Activated naive CD8-positive, alpha-beta T cell treated with anti-CD3 and anti-CD28 coated beads, Interleukin-2, amount 10 ng/mL, durations not matched to agents 7 days and 5 days (primary cell): ENCODE results near the gene PIGX. TPM values are rescaled to one million over a fixed set of nuclear protein-coding genes. Genes with fewer than 3 reads are reported as not detected.
A peak's percentile ranks its signal among the peaks of the same experiment; 100 is the strongest.

Source experiments
- ATAC-seq: fragments of 150-1000 bp; cut with Tn5 transposase; one replicate; pipeline ENCODE4 v1.10.0; 2021; ENCODE audit warnings: low read depth, moderate library complexity
- POLR2A ChIA-PET: fragments of 350-600 bp; sonication (Branson Sonifier 250); formaldehyde crosslinking; loops from one replicate; lab custom pipeline; 2021; ENCODE audit warnings: antibody characterized with exemption; lab: Charles Lee
- DNase-seq: peaks from one replicate; pipeline ENCODE4 v3.0.0; 2021
- H3K27ac Mint-ChIP-seq: one replicate; pipeline ENCODE4 v1.8.0; 2022; ENCODE audit warnings: mild to moderate bottlenecking, mixed read lengths
- H3K27me3 Mint-ChIP-seq: one replicate; pipeline ENCODE4 v1.8.0; 2022; ENCODE audit warnings: mild to moderate bottlenecking, moderate library complexity, mixed read lengths
- H3K36me3 Mint-ChIP-seq: one replicate; pipeline ENCODE4 v1.8.0; 2021; ENCODE audit warnings: mild to moderate bottlenecking, mixed read lengths
- H3K4me1 Mint-ChIP-seq: one replicate; pipeline ENCODE4 v1.8.0; 2021; ENCODE audit warnings: mixed read lengths
- H3K4me3 Mint-ChIP-seq: one replicate; pipeline ENCODE4 v1.8.0; 2022; ENCODE audit warnings: mild to moderate bottlenecking, moderate library complexity, mixed read lengths
- H3K9me3 Mint-ChIP-seq: one replicate; pipeline ENCODE4 v1.8.0; 2021; ENCODE audit warnings: mixed read lengths
- total RNA-seq, 2 experiments: library from RNA; stranded (reverse); gene quantifications; one replicate each; pipeline ENCODE4 v1.2.3, GENCODE V29; 2021

Gene PIGX
- total RNA-seq, 2 experiments from 2014 or later = 32.6 to 33.5 TPM

DNA sequence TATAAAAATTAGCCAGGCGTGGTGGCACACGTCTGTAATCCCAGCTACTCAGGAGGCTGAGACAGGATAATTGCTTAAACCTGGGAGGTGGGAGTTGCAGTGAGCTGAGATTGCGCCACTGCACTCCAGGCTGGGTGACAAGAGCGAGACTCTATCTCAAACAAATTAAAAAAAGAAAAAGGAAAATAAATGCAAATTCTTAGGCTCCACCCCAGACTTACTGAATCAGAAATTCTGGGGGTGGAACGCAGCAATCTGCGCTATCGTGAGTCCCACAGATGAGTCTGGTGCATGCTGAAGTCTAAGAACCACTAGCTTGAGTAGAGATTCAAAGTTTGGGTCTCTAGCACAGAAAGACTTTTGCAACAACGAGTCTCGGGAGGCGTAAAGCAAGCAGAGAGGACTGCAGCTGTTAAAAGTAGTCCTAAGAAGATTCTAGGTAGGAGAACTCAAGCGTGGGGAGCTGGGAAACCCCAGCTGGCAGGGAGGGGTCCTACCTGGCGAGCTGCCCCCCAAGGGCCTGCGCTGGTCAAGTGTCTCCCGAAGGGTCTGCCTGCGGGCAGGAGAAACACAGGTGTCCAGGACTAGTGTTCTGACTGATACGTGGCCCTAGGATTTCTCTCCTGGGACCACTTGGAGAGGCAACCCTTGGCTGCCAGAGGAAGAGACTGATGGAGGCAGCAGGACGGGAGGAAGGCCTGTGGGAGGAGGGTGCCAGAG, 22.1 kb upstream of the PIGX start:
- POLR2A ChIA-PET = no interaction called here
- DNase-seq (no peak), ATAC-seq (no peak)
- Mint-ChIP-seq H3K27ac (no peak overlapping the region), H3K27me3 (no peaks in the 10 kb centered on the region), H3K9me3 (no peaks in the 10 kb centered on the region), H3K4me3 (no peak overlapping the region), H3K36me3 (no peaks in the 10 kb centered on the region), H3K4me1 (peaks cover 10% of the 10 kb centered on the region)

DNA sequence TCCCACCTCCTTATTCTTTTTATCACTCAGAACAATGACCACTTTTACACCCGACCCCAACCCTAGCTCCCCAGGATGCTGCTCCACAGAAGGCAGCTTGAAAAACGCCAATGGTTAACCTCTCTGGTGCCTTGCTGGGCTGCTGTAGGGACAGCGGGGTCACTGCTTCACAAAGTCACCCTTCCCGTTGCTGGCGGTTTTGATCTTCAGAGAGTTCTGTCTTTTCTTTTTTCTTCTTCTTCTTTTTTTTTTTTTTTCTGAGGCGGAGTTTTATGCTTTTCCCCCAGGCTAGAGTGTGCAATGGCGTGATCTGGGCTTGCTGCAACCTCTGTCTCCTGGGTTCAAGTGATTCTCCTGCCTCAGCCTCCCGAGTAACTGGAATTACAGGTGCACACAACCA, 20.8 kb upstream of the PIGX start:
- POLR2A ChIA-PET = no interaction called here
- H3K27me3 Mint-ChIP-seq = no peaks in the 10 kb centered on the region
- no peak for DNase-seq
- no peak for ATAC-seq
- H3K4me1 Mint-ChIP-seq = peaks cover 6% of the 10 kb centered on the region
- no peak overlapping the region for H3K4me3 Mint-ChIP-seq
- no peaks in the 10 kb centered on the region for H3K36me3 Mint-ChIP-seq
- no peaks in the 10 kb centered on the region for H3K9me3 Mint-ChIP-seq
- H3K27ac Mint-ChIP-seq = no peak overlapping the region

DNA sequence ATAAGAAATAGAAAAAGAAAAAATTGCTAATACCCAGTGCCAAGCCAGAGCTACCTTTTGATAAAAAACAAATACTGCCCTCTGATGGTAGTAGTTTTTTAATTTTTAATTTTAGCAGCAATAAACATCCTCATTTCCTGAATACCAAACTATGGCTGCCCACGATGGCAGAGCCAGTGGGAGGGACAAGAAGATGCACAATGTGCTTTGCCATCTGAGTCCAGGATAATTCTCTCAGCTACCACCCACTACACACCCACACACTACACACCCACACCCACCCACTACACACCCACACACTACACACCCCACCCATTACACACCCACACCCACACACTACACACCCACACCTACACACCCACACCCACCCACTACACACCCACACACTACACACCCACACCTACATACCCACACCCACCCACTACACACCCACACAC, 18.0 kb upstream of the PIGX start:
- Mint-ChIP-seq H3K4me1 (peaks cover 2% of the 10 kb centered on the region), H3K4me3 (no peak overlapping the region), H3K27ac (peak overlapping the region; percentile 60), H3K9me3 (no peaks in the 10 kb centered on the region), H3K36me3 (no peaks in the 10 kb centered on the region), H3K27me3 (no peaks in the 10 kb centered on the region)
- ATAC-seq (peak; percentile 76), DNase-seq (no peak)
- POLR2A ChIA-PET = no interaction called here

DNA sequence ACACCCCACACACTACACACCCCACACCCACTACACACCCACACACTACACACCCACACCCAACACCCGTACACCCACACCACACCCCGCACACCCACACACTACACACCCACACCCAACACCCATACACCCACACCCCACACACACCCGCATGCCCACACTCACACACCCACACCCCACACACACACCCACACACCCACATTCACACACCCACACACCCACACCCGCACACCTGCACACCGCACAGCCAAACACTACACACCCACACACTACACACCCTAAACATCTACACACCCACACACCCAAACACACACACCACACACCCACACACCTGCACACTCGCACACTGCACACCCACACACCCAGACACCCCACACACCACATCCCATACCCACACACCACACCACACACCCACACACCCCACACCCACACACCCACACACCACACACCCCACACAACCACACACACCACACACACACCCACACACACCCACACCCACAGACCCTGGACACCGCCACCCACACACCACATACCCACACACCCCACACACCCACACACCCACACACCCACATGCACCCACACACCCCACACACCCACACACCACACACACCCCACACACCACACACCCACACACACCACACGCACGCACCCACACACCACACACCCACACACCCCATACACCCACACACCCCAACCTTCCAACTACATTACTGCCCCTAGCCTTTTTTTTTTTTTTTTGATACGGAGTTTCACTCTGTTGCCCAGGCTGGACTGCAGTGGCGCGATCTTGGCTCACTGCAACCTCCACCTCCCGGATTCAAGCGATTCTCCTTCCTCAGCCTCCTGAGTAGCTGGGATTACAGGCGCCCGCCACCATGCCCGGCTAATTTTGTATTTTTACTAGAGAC, 17.0 kb upstream of the PIGX start:
- ATAC-seq = no peak
- POLR2A ChIA-PET = interaction anchor here (0.6 kb wide), 1 partner anchor 577 kb away, joined by 3 read pairs; no protein-coding TSS in a partner anchor
- no peaks in the 10 kb centered on the region for H3K9me3 Mint-ChIP-seq
- H3K4me1 Mint-ChIP-seq = peaks cover 2% of the 10 kb centered on the region
- no peak for DNase-seq
- H3K27ac Mint-ChIP-seq = peak overlapping the region; percentile 48
- no peak overlapping the region for H3K4me3 Mint-ChIP-seq
- H3K36me3 Mint-ChIP-seq = no peaks in the 10 kb centered on the region
- H3K27me3 Mint-ChIP-seq = no peaks in the 10 kb centered on the region

DNA sequence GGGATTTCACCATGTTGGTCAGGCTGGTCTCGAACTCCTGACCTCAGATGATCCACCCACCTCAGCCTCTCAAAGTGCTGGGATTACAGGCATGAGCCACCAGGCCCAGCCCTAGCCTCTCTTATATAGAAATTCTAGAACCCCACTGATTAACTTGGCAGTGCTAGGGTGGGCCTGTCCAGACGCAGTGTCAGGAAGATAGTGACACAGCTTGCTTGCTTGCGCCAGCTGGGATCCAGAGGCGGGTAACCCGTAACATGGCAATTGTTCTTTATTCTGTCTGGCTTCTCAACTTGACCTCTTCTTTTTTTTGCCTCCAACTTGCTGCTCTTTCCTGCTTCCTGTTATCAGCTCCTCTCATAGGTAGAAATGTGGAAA, 16.3 kb upstream of the PIGX start:
- no peak for DNase-seq
- Mint-ChIP-seq H3K9me3 (no peaks in the 10 kb centered on the region), H3K4me1 (peaks cover 2% of the 10 kb centered on the region), H3K36me3 (no peaks in the 10 kb centered on the region), H3K27ac (peak overlapping the region; percentile 48), H3K27me3 (no peaks in the 10 kb centered on the region), H3K4me3 (no peak overlapping the region)
- POLR2A ChIA-PET = interaction anchor here (0.6 kb wide), 1 partner anchor 578 kb away, joined by 3 read pairs; no protein-coding TSS in a partner anchor
- ATAC-seq = no peak

DNA sequence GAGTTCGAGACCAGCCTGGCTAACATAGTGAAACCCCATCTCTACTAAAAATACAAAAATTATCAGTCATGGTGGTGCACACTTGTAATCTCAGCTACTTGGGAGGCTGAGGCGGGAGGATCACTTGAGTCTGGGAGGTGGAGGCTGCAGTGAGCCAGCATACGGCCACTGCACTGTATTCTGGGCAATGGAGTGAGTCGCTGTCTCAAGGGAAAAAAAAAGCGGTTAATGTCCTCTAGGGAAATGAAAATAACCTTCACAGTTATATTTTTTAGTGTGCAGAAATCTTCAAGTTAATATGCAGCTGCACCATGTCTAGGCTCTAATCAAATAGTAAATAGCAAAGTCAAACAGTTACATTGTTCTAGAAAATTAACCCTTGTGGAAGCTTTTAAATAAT, 14.9 kb upstream of the PIGX start:
- DNase-seq (no peak), ATAC-seq (no peak)
- Mint-ChIP-seq H3K36me3 (no peaks in the 10 kb centered on the region), H3K27ac (no peak overlapping the region), H3K27me3 (no peaks in the 10 kb centered on the region), H3K4me1 (peaks cover 2% of the 10 kb centered on the region), H3K9me3 (no peaks in the 10 kb centered on the region), H3K4me3 (no peak overlapping the region)
- POLR2A ChIA-PET = interaction anchor here (1.0 kb wide), 1 partner anchor 15 kb away, joined by 3 read pairs; the partner anchor contains the start of genes CEP19 and PIGX

DNA sequence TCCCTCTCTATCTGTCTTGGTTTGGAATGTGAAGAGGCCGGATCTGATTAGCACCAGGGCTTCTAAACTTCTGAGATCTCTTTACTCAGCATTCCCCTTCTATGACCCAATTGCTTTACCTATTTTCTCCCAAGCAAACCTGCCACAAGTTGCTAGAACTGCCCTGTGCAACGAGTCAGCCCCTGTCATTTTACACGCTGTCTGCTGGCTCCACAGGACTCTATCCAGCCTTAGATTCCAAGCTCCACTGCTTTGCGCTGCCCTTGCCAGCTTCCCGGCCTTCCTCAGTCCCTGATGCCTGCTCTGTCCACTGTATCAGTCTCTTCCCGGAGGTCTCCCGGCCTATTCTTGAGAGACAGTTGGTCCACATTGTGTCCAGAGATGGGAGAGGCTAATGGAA, 12.4 kb upstream of the PIGX start:
- no peaks in the 10 kb centered on the region for H3K27me3 Mint-ChIP-seq
- H3K36me3 Mint-ChIP-seq = no peaks in the 10 kb centered on the region
- no peaks in the 10 kb centered on the region for H3K4me1 Mint-ChIP-seq
- no peak for ATAC-seq
- H3K4me3 Mint-ChIP-seq = no peak overlapping the region
- POLR2A ChIA-PET = no interaction called here
- no peak for DNase-seq
- H3K9me3 Mint-ChIP-seq = no peaks in the 10 kb centered on the region
- H3K27ac Mint-ChIP-seq = no peak overlapping the region

DNA sequence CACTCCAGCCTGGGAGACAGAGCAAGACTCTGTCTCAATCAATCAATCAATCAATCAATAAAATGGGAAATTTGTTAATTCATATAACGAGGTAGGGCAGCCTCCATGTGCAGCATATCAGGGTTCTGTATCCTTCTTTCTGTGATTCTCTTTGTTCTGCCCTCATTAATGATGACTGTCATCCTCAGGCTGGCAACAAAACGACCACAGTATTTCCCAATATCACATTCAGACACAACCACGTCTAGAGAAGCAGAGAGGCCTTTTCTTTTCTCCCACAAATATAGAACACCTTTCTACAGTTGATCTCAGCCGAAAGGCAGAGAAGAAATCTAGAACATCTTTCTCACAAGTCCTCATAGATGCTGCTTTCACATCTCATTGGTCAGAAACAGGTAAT, 11.4 kb upstream of the PIGX start:
- no peaks in the 10 kb centered on the region for H3K36me3 Mint-ChIP-seq
- POLR2A ChIA-PET = no interaction called here
- ATAC-seq (no peak), DNase-seq (no peak)
- H3K27me3 Mint-ChIP-seq = no peaks in the 10 kb centered on the region
- H3K9me3 Mint-ChIP-seq = no peaks in the 10 kb centered on the region
- no peak overlapping the region for H3K27ac Mint-ChIP-seq
- H3K4me3 Mint-ChIP-seq = no peak overlapping the region
- H3K4me1 Mint-ChIP-seq = no peaks in the 10 kb centered on the region

DNA sequence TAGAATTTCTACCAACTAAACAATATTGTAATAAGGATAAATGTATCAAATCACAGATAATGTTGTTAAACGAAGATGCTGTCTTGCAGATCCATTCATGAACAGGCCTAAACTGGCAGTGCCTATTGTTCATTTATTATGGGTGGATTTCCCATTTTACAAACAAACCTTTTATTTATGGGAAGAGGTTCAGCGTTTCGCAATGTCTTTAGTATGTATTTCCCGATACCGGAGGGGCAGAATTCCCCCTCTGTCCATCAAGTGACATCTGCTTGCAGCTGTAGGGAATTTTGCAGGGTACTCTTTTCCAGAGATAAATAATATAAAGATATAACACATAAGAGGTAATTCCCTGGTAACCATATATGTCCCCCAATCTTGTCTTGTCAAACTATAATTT, 5.8 kb upstream of the PIGX start:
- Mint-ChIP-seq H3K4me3 (no peak overlapping the region), H3K27me3 (no peaks in the 10 kb centered on the region), H3K27ac (no peak overlapping the region), H3K9me3 (no peaks in the 10 kb centered on the region), H3K36me3 (no peaks in the 10 kb centered on the region), H3K4me1 (peaks cover 4% of the 10 kb centered on the region)
- no peak for ATAC-seq
- POLR2A ChIA-PET = interaction anchor here (0.7 kb wide), 1 partner anchor 297 kb away, joined by 3 read pairs; no protein-coding TSS in a partner anchor
- no peak for DNase-seq

DNA sequence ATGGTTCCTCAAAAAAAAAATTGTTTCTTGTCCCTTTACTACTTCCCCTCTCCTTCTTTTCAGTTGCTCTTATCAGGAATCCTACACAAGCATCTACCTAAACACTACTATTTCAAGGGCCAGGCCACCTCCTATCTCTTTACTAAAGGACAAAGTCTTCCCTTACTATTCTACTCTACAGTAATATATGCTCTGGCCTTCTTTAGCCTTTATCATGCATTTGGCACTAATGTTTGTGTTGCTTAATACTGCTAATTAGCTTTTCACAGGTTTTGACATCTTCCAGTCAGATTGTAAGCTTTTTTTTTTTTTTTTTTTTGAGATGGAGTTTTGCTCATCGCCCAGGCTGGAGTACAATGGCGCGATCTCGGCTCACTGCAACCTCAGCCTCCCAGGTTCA, 5.4 kb upstream of the PIGX start:
- POLR2A ChIA-PET = no interaction called here
- no peaks in the 10 kb centered on the region for H3K27me3 Mint-ChIP-seq
- ATAC-seq (no peak), DNase-seq (no peak)
- H3K4me3 Mint-ChIP-seq = no peak overlapping the region
- H3K4me1 Mint-ChIP-seq = peaks cover 8% of the 10 kb centered on the region
- H3K9me3 Mint-ChIP-seq = no peaks in the 10 kb centered on the region
- H3K36me3 Mint-ChIP-seq = no peaks in the 10 kb centered on the region
- no peak overlapping the region for H3K27ac Mint-ChIP-seq

DNA sequence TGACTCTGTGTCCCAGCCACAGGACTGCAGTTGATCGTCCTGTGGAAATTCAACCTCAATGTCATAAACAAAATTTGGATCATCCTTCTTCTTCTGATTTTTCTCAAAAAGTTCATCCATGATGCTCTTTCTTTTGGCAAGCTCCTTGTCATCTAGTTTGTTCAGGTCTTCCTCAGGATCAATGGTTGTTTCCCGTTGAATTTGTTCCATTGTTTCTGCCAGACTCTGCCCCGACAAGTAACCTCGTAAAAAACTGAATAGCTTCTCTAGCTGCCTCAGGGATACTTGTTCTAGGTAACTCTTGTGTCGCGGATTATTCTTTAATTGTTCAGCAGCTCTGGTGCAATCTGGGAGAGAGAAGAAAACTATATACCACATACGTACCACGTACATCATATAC, 4.6 kb upstream of the PIGX start:
- Mint-ChIP-seq H3K27ac (no peak overlapping the region), H3K4me3 (no peak overlapping the region), H3K27me3 (no peaks in the 10 kb centered on the region), H3K4me1 (peaks cover 9% of the 10 kb centered on the region), H3K36me3 (no peaks in the 10 kb centered on the region), H3K9me3 (no peaks in the 10 kb centered on the region)
- no peak for DNase-seq
- POLR2A ChIA-PET = no interaction called here
- ATAC-seq = no peak

DNA sequence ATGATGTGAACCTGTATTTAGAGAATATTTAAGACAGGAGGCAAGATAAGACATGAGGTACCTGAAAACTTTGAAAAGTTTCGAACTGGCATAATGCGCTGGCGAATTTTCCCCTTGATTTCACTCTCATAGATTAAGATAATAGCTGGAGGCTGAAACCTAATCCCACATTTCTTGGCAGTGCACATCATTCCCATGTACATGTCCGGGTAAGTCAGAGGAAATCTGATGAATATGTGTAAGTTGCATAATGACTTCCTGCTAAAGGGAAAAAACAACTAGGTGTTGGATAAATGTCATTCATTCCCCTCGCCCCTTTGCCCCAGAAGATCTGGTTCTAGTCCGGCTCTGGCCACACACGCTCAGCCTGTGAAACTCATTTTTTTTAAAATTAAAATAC, 3.7 kb upstream of the PIGX start:
- Mint-ChIP-seq H3K27ac (no peak overlapping the region), H3K27me3 (no peaks in the 10 kb centered on the region), H3K4me1 (peaks cover 15% of the 10 kb centered on the region), H3K9me3 (no peaks in the 10 kb centered on the region), H3K36me3 (peaks cover 3% of the 10 kb centered on the region), H3K4me3 (no peak overlapping the region)
- DNase-seq = no peak
- POLR2A ChIA-PET = no interaction called here
- no peak for ATAC-seq

DNA sequence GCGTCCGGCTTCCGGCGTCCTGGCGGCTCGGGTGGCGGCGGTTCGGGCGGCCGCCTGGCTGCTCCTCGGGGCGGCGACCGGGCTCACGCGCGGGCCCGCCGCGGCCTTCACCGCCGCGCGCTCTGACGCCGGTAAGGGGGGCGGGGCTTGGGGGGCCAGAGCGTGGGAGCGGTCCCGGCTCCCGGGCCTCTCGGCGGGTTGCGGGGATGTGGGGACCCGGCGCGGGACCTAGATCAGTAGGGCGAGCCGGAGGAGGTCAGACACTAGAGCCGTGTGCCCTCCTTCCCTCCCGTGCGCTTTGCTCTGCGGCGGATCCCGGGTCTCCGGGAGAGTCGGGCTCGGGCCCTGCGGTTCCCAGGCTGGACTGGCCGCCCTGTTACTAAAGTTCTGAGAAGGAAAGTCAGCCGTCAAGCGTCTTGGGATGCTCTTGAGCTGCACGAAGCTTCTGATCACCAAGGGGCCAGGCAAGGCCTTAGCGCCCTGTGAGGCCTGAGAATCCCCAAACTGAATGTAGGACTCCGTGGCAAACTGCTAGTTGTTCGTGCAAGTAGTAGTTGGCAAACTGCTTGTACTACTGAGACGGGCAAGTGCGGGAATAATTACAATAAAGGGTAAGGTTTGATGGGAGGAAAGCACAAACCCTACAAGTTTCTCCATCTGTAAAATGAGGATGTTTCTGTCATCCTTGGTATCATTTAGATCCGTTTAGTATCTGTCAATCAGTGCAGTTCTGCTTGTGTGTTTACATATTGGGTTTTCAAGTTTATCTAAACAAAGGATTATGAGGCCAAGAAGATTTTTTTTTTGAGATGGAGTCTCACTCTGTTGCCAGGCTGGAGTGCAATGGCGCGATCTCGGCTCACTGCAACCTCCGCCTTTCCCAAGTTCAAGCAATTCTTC, 587 bp downstream of the PIGX start:
- H3K27me3 Mint-ChIP-seq = no peaks in the 10 kb centered on the region
- peaks cover 10% of the 10 kb centered on the region for H3K36me3 Mint-ChIP-seq
- ATAC-seq (peak; percentile 55), DNase-seq (no peak)
- POLR2A ChIA-PET = interaction anchor here (0.6 to 3.5 kb wide), 11 partner anchors 8 to 847 kb away, joined by 3 to 28 read pairs (median 4); partner anchors contain the start of genes DYNLT2B, FBXO45, NRROS and PAK2
- H3K4me3 Mint-ChIP-seq = peak overlapping the region; percentile 88
- no peaks in the 10 kb centered on the region for H3K9me3 Mint-ChIP-seq
- peaks cover 26% of the 10 kb centered on the region for H3K4me1 Mint-ChIP-seq
- H3K27ac Mint-ChIP-seq = peak overlapping the region; percentile 85
